ENCODE data around the gene RIPPLY3.
"Not testable (repeated sequence)": the region's sequence is repeated elsewhere in the genome, so short reads cannot be mapped to it uniquely, and the experiment has no call there.

Gene RIPPLY3

DNA sequence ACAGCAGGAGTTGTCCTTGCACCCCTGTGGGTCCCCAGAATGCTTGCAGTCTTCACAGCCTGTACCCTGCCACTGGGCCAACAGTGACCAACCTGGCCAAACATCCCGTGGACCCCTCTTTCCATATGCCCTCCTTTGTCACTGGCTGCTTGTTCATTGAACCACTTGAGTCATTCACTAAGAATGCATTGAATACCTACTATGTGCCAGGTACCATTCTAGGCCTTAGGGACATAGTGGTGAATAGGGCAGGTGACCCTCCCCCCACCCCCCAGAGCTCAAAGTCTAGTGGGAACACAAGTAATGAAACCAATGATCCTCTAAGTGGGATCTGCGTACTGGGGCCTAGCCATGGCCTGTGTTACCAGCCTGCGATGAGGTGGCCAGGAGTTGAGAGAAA, 38.1 kb downstream of the RIPPLY3 start:
- no peak for DNase-seq (ENCODE audit: low spot score)
- no peak for TF ChIP-seq CTCF (IDR thresholded peaks at IDR 0.05; ENCODE audit: extremely low read depth, missing control alignments)

DNA sequence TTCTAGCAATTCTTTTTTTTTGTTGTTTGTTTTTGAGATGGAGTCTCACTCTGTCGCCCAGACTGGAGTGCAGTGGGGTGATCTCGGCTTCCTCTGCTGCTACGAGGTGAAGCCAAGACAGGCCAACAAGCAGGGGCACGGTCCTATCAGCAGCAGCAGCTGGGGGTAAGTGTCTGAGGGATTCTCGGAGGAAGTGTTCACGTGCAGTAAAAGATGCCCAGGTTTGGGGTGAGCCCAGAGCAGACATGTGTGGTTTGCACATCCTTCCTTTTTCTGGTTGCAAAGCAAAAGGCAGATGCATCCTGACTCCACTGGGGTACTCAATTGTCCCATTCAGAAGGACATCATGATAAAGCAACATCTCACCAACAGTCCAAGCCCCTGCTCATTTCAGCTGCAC, 38.6 kb downstream of the RIPPLY3 start:
- DNase-seq (ENCODE audit: low spot score) = no peak
- no peak for TF ChIP-seq CTCF (IDR thresholded peaks at IDR 0.05; ENCODE audit: extremely low read depth, missing control alignments)

- no peak for DNase-seq (ENCODE audit: low spot score)
- no peak for TF ChIP-seq CTCF (IDR thresholded peaks at IDR 0.05; ENCODE audit: extremely low read depth, missing control alignments)
Measured at GRCh38 chr21:37045556-37045955, 39.1 kb downstream of the RIPPLY3 start.

DNA sequence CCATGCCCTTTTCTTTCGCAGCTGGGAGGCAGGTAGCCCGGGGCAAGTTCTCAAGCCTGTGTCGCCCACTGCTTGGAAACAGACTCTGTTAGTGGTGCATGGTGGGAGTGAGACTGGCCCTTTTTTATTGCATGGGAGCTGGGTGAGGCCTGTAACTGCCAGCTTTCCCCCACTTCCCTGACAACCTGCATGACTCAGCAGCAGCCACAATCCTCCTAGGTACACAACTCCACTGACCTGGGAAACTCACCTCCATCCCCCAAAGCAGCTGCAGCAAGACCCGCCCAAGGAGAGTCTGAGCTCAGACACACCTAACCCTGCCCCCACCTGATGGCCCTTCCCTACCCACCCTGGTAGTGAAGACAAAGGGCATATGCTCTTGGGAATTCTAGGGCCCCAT, 40.6 kb downstream of the RIPPLY3 start:
- TF ChIP-seq CTCF (IDR thresholded peaks at IDR 0.05; ENCODE audit: extremely low read depth, missing control alignments) = no peak
- DNase-seq (ENCODE audit: low spot score) = no peak

DNA sequence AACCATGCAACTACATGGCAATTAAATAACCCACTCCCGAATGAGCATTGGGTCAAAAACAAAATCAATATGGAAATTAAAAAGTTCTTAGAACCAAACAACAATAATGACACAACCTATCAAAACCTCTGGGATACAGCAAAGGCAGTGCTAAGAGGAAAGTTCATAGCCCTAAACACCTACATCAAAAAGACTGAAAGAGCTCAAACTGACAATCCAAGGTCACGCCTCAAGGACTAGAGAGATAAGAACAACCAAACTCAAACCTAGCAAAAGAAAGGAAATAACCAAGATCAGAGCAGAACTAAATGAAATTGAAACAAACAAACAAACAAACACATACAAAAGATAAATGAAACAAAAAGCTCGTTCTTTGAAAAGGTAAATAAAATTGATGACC, 43.2 kb downstream of the RIPPLY3 start:
- not testable (repeated sequence) for DNase-seq (ENCODE audit: low spot score)

GRCh38 chr21:37055271-37055855, 48.9 kb downstream of the RIPPLY3 start:
- TF ChIP-seq CTCF (IDR thresholded peaks at IDR 0.05; ENCODE audit: extremely low read depth, missing control alignments) = no peak
- no peak for DNase-seq (ENCODE audit: low spot score)

GRCh38 chr21:37057614-37058013, 51.1 kb downstream of the RIPPLY3 start:
- DNase-seq (ENCODE audit: low spot score) = no peak
- TF ChIP-seq CTCF (IDR thresholded peaks at IDR 0.05; ENCODE audit: extremely low read depth, missing control alignments) = no peak

GRCh38 chr21:37058261-37058660, 51.8 kb downstream of the RIPPLY3 start:
- no peak for DNase-seq (ENCODE audit: low spot score)
- no peak for TF ChIP-seq CTCF (IDR thresholded peaks at IDR 0.05; ENCODE audit: extremely low read depth, missing control alignments)
